ENCODE data around the gene NFATC1.

NFATC1 gene

GRCh38 chr18:79486356-79487182, 90.8 kb downstream of the NFATC1 start:
- H3K4me3 ChIP-seq (ENCODE audit: low read depth, low read length): no peak overlapping the region

DNA sequence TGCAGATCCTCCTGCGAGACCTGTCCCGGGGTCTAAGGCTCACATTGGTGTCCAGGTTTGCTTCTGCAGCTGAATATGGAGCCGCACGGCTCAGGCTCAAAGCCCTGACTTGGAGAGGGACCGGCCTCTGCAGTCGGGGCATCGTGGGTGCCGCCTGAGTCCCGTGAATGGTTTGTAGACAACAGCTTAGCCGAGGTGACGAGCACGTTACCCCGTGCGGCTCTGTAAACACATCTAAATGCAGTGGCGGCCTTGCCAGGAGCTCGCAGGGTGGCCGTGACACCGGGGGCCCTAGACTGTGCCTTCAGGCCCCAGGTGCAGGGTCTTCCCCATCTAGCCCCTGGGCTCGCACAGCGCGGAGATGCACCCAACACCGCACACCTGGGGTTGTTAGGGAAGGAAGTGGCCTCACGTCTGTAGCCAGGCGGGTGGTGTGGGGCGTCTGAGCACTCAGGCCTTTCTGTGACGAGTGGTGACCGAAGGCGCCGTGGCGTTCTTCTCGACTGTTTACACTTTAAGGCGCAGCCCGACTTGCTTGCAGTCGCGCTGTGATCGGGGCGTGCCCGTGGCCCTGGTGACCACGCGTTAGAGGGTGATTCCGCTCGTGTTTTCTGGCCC, 91.6 kb downstream of the NFATC1 start:
- H3K4me3 ChIP-seq (ENCODE audit: low read depth, low read length): no peak overlapping the region

DNA sequence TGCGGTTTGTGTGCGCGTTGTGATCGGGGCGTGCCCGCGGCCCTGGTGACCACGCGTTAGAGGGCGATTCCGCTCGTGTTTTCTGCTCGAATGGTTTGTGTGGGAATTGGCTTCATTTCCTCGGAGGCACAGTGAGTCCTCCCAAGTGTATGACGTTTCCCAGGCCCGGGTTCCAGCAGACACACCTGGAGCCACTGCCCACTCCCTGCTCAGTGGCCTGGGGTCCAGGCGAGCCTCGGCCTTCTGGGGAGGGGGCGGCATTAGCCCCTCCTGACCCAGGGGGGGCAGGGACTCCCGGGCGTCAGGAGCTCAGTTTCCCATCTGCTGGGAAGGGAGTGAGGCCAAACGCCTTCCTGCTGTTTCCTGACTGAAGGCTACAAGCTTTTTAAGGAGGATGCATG, 92.1 kb downstream of the NFATC1 start:
- no peak overlapping the region for H3K4me3 ChIP-seq (ENCODE audit: low read depth, low read length)

DNA sequence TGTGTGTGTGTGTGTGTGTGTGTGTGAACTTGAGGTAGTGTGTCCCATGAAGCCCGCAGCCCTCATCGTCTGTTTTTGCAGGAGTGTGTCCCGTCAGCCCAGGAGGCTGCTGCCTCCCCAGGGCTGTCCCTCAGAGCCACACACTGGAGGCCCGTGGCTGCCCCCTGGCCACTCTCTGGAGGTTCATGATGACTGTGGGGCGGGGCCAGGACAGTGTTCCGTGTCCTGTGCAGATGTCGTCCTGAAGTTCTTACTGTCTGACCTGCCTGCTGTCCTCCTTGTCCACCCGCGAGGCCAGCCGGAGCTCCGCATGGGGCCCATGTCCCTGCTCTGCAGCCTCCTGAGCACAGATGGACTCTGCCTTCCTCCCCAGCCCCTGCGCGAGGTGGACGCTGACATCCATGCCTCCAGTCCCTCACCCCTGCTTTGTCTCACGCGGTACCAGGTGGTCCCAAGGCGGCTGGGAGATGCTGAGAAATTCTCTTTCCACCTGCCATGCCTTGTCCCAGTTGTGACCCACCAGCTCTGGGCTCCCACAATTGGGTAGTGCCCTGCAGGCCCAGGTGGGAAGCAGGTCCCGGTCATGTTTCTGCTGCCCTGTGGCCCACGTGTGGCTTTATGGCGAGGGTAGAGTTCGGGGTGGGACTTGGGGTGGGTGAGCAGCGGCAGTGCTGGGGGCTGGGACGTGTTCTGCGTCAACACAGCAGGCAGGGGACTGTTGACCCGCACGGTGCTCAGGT, 92.8 kb downstream of the NFATC1 start:
- H3K4me3 ChIP-seq (ENCODE audit: low read depth, low read length): no peak overlapping the region

- no peak overlapping the region for H3K4me3 ChIP-seq (ENCODE audit: low read depth, low read length)
Measured at GRCh38 chr18:79489051-79489898, 93.5 kb downstream of the NFATC1 start.

- no peak overlapping the region for H3K4me3 ChIP-seq (ENCODE audit: low read depth, low read length)
Measured at GRCh38 chr18:79489899-79490625, 94.3 kb downstream of the NFATC1 start.

- H3K4me3 ChIP-seq (ENCODE audit: low read depth, low read length): no peak overlapping the region
Measured at GRCh38 chr18:79490626-79491041, 94.9 kb downstream of the NFATC1 start.

- no peak overlapping the region for H3K4me3 ChIP-seq (ENCODE audit: low read depth, low read length)
Measured at GRCh38 chr18:79491081-79491551, 95.4 kb downstream of the NFATC1 start.

GRCh38 chr18:79493211-79493800, 97.6 kb downstream of the NFATC1 start:
- no peak overlapping the region for H3K4me3 ChIP-seq (ENCODE audit: low read depth, low read length)

GRCh38 chr18:79493801-79494211, 98.1 kb downstream of the NFATC1 start:
- no peak overlapping the region for H3K4me3 ChIP-seq (ENCODE audit: low read depth, low read length)

GRCh38 chr18:79494936-79495335, 99.2 kb downstream of the NFATC1 start:
- no peak overlapping the region for H3K4me3 ChIP-seq (ENCODE audit: low read depth, low read length)

DNA sequence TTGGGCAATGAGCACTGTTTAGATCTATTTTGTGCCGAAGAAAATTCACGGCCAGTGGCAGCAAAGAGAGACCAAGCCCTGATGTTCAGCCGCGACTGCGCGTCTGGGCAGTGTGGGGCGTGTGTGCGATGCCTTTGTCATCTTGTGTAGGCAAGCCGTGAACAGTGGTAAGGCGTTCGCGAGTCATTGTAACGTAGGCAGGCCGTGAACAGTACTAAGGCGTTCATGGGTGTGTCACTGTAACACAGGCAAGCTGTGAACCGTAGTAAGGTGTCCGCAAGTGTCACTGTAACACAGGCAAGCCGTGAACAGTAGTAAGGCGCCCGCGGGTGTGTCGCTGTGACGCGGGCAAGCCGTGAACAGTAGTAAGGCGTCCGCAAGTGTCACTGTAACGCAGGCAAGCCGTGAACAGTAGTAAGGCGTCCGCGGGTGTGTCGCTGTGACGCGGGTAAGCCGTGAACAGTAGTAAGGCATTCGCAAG, 99.9 kb downstream of the NFATC1 start:
- no peak overlapping the region for H3K4me3 ChIP-seq (ENCODE audit: low read depth, low read length)

DNA sequence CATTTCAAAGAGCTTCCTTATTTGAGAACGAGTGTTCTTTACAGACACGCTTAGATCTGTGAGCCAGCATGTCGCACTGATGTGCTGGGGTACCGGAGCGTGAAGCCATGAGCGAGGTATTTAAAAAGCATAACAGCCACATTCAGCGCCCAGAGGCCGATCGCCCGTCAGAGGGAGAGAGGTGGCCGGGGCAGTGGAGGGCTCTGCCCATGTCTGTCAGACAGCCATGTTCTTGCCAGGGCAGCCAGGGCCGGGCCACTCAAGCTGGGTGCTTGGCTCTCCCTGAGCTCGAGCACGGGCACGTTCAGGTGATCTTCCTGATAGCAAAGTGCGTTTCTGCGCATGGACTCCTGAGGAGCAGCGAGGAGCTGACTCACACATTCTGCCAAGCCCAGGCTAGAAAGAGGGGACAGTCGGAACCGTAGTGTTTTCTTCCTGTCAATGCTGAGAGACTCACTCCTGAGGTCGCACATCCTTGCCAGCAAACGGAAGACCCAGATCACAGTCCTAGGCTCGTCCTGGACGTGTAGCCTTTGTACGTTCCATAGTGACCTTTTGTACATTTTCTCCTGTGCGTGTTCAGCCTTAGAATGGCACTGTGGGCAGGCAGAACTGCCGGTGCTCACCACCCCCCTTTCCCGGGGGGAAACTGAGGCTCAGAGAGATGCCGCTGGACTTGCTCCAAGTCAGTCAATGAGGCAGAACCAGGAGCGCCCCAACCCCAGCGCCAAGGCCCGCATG, 100.7 kb downstream of the NFATC1 start:
- no peak overlapping the region for H3K4me3 ChIP-seq (ENCODE audit: low read depth, low read length)

DNA sequence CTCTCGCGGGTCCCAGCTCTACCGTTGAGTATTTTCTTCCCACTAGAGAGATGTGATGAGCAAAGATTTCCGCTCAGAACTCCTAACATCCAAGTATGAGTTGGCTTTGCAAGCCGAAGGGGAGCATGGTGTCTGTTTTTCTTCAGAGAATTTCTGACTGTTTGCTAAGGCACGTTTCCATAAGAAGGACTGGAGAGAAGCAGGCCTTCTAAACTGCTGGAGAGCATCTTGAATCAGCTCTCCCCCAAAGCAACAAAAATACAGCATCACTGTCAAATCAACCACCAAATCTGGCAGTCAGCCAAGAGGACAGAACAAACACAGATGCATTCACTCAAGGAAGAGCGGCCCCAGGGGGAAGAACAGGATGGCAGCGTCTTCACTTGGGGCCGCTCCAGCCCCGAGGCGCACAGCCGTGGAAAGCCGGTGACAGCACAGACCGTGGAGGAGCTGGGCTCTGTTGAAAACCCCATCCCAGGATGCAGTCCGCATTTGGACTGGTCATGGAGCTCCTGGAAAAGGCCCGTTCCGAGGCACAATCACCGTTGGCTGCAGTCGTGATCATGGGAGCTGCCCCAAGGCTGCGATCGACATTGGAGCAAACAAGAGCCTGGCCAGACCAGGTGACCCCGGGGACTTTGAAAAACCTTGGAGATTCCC, 101.4 kb downstream of the NFATC1 start:
- no peak overlapping the region for H3K4me3 ChIP-seq (ENCODE audit: low read depth, low read length)

- no peak overlapping the region for H3K4me3 ChIP-seq (ENCODE audit: low read depth, low read length)
Measured at GRCh38 chr18:79497638-79498081, 101.9 kb downstream of the NFATC1 start.

DNA sequence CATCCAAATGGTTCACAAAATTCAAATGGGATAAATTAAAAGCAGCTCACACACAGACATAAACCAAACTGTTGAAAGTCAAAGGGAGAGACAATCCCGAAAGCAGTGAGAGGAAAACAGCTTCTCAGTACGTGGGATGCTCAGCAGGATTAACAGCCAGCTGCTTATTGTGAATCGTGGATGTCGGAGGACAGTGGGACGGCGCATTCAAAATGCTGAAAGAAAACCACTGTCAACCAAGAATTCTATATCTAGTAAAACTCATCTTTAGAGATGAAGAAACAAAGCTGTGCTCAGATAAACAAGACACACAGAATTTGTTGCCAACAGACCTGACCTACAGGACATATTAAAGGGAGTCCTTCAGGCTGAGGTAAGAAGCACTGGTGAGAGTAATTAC, 102.9 kb downstream of the NFATC1 start:
- H3K4me3 ChIP-seq (ENCODE audit: low read depth, low read length): no peak overlapping the region

GRCh38 chr18:79501006-79501405, 105.3 kb downstream of the NFATC1 start:
- H3K4me3 ChIP-seq (ENCODE audit: low read depth, low read length): no peak overlapping the region

GRCh38 chr18:79502782-79503181, 107.1 kb downstream of the NFATC1 start:
- H3K4me3 ChIP-seq (ENCODE audit: low read depth, low read length): no peak overlapping the region

Measured in iPS-11a (cell line).